H9 (cell line): ENCODE measurements around the gene ZSCAN1. TPM values are rescaled to one million over a fixed set of nuclear protein-coding genes. Genes with fewer than 3 reads are reported as not detected.
A peak's percentile ranks its signal among the peaks of the same experiment; 100 is the strongest.

Experiments used
- DNase-seq: peaks from one replicate; pipeline ENCODE4 v3.0.0-alpha.2; 2017
- H2AFZ ChIP-seq: one replicate; pipeline ENCODE4 v1.6.1; 2013; ENCODE audit warnings: mild to moderate bottlenecking, low read length, control low read depth, moderate library complexity
- H2AK5ac ChIP-seq: 2 replicates; pipeline ENCODE4 v1.6.1; 2013; ENCODE audit warnings: low read length, control low read depth, mixed read lengths; ENCODE audit not compliant: insufficient read length
- H2BK120ac ChIP-seq: one replicate; pipeline ENCODE4 v1.6.1; 2013; ENCODE audit warnings: low read depth, mild to moderate bottlenecking, low read length, control low read depth, inconsistent platforms; ENCODE audit not compliant: poor library complexity, severe bottlenecking
- H2BK12ac ChIP-seq: 2 replicates; pipeline ENCODE4 v1.6.1; 2013; ENCODE audit warnings: low read length, control low read depth, mixed read lengths, low read depth; ENCODE audit not compliant: insufficient read length
- H2BK15ac ChIP-seq: 2 replicates; pipeline ENCODE4 v1.6.1; 2013; ENCODE audit warnings: low read depth, low read length, control low read depth
- H2BK20ac ChIP-seq: one replicate; pipeline ENCODE4 v1.6.1; 2013; ENCODE audit warnings: low read depth, mild to moderate bottlenecking, low read length, control low read depth, inconsistent platforms; ENCODE audit not compliant: poor library complexity, severe bottlenecking
- H2BK5ac ChIP-seq: 2 replicates; pipeline ENCODE4 v1.6.1; 2013; ENCODE audit warnings: low read length, control low read depth, mixed read lengths; ENCODE audit not compliant: insufficient read length
- H3K14ac ChIP-seq: 2 replicates; pipeline ENCODE4 v1.6.1; 2013; ENCODE audit warnings: low read length, control low read depth; ENCODE audit not compliant: insufficient read depth
- H3K18ac ChIP-seq: 2 replicates; pipeline ENCODE4 v1.6.1; 2013; ENCODE audit warnings: low read depth, mild to moderate bottlenecking, mixed read lengths, low read length, control low read depth; ENCODE audit not compliant: insufficient read length
- H3K23ac ChIP-seq: 2 replicates; pipeline ENCODE4 v1.6.1; 2013; ENCODE audit warnings: low read length, control low read depth, mixed read lengths, low read depth; ENCODE audit not compliant: insufficient read length
- H3K23me2 ChIP-seq: 2 replicates; pipeline ENCODE4 v1.6.1; 2013; ENCODE audit warnings: low read depth, mild to moderate bottlenecking, mixed read lengths, low read length, control low read depth; ENCODE audit not compliant: insufficient read length, poor library complexity, severe bottlenecking
- H3K27ac ChIP-seq: 2 replicates; pipeline ENCODE4 v1.5.1; 2013; ENCODE audit warnings: low read length, control low read depth, mixed read lengths, low read depth; ENCODE audit not compliant: insufficient read length
- H3K27me3 ChIP-seq: 2 replicates; pipeline ENCODE4 v1.6.1; 2013; ENCODE audit warnings: low read length, control low read depth, inconsistent platforms; ENCODE audit not compliant: insufficient read depth
- H3K4ac ChIP-seq: 2 replicates; pipeline ENCODE4 v1.6.1; 2013; ENCODE audit warnings: low read depth, mild to moderate bottlenecking, control low read depth, inconsistent platforms, low read length, moderate library complexity
- H3K4me1 ChIP-seq: 2 replicates; pipeline ENCODE4 v1.6.1; 2013; ENCODE audit warnings: low read length, control low read depth, inconsistent platforms; ENCODE audit not compliant: insufficient read depth
- H3K4me2 ChIP-seq: 2 replicates; pipeline ENCODE4 v1.6.1; 2013; ENCODE audit warnings: low read length, control low read depth, mixed read lengths; ENCODE audit not compliant: insufficient read length, insufficient read depth
- H3K56ac ChIP-seq: 2 replicates; pipeline ENCODE4 v1.6.1; 2013; ENCODE audit warnings: low read depth, mild to moderate bottlenecking, mixed read lengths, low read length, control low read depth; ENCODE audit not compliant: insufficient read length
- H3K79me1 ChIP-seq: 2 replicates; pipeline ENCODE4 v1.6.1; 2013; ENCODE audit warnings: low read depth, mild to moderate bottlenecking, moderate library complexity, low read length, control low read depth, inconsistent platforms; ENCODE audit not compliant: insufficient read depth, poor library complexity, severe bottlenecking
- H3K79me2 ChIP-seq: 2 replicates; pipeline ENCODE4 v1.6.1; 2013; ENCODE audit warnings: low read length, control low read depth, inconsistent platforms; ENCODE audit not compliant: insufficient read depth
- H3K9ac ChIP-seq: 2 replicates; pipeline ENCODE4 v1.6.1; 2013; ENCODE audit warnings: low read length, control low read depth, mixed read lengths; ENCODE audit not compliant: insufficient read length; ENCODE audit errors: extremely low read depth
- H3K9me3 ChIP-seq: one replicate; pipeline ENCODE4 v1.6.1; 2013; ENCODE audit warnings: low read depth, low read length, inconsistent platforms; ENCODE audit not compliant: control insufficient read depth
- H3T11ph ChIP-seq: one replicate; pipeline ENCODE4 v1.6.1; 2013; ENCODE audit warnings: mild to moderate bottlenecking, low read length, control low read depth, inconsistent platforms
- H4K20me1 ChIP-seq: one replicate; pipeline ENCODE4 v1.6.1; 2013; ENCODE audit not compliant: control insufficient read depth, insufficient read length, insufficient read depth
- H4K5ac ChIP-seq: 2 replicates; pipeline ENCODE4 v1.6.1; 2013; ENCODE audit warnings: low read depth, mild to moderate bottlenecking, mixed read lengths, low read length, control low read depth; ENCODE audit not compliant: insufficient read length
- H4K8ac ChIP-seq: replicated peaks from 2 replicates; pipeline ENCODE4 v1.6.1; 2013; ENCODE audit warnings: low read length, control low read depth, mixed read lengths, low read depth; ENCODE audit not compliant: insufficient read length
- H4K91ac ChIP-seq: 2 replicates; pipeline ENCODE4 v1.6.1; 2013; ENCODE audit warnings: low read depth, mild to moderate bottlenecking, moderate library complexity, mixed read lengths, low read length, control low read depth; ENCODE audit not compliant: insufficient read length
- H3K27ac Mint-ChIP-seq, 3 experiments: 2 replicates in 2 of 3; 3 replicates in 1 of 3; pipeline ENCODE4 v1.8.0; 2020 to 2021; ENCODE audit warnings: mixed read lengths in 3 of 3, mild to moderate bottlenecking in 1 of 3, moderate library complexity in 1 of 3
- H3K27me3 Mint-ChIP-seq: 2 replicates; pipeline ENCODE4 v1.8.0; 2021; ENCODE audit warnings: low read depth, mild to moderate bottlenecking, moderate library complexity, mixed read lengths
- H3K36me3 Mint-ChIP-seq, 3 experiments: 2 replicates in 2 of 3; 3 replicates in 1 of 3; pipeline ENCODE4 v1.8.0; 2020 to 2021; ENCODE audit warnings: low read depth in 3 of 3, mixed read lengths in 3 of 3; ENCODE audit not compliant: insufficient read depth in 1 of 3
- H3K4me1 Mint-ChIP-seq, 2 experiments: 2 replicates each; pipeline ENCODE4 v1.8.0; 2020; ENCODE audit warnings: mixed read lengths in 2 of 2
- H3K4me3 Mint-ChIP-seq, 2 experiments: 2 replicates in 1 of 2; 3 replicates in 1 of 2; pipeline ENCODE4 v1.8.0; 2020 to 2021; ENCODE audit warnings: mild to moderate bottlenecking in 2 of 2, mixed read lengths in 2 of 2, moderate library complexity in 1 of 2
- H3K9me3 Mint-ChIP-seq, 2 experiments: 2 replicates in 1 of 2; 3 replicates in 1 of 2; pipeline ENCODE4 v1.8.0; 2020; ENCODE audit warnings: mild to moderate bottlenecking in 2 of 2, mixed read lengths in 2 of 2, moderate library complexity in 1 of 2
- WGBS: extraction: QIAGEN DNeasy Blood & Tissue Kit; methylation state at CpG from one replicate; pipeline ENCODE4 v1.1.7; 2013; ENCODE audit warnings: missing lambda C conversion rate, low lambda C conversion rate, mixed read lengths; ENCODE audit not compliant: insufficient read length; ENCODE audit errors: extremely low coverage; 5-methylcytosine and 5-hydroxymethylcytosine counted together
- total RNA-seq: library from RNA; stranded (reverse); gene quantifications from 2 replicates; pipeline ENCODE4 v1.2.1, GENCODE V29; 2021
- TF ChIP-seq, protein P1 (sequence below): fragments of 200-600 bp; sonication (generic); conservative IDR thresholded peaks from 3 replicates; pipeline ENCODE4 v1.8.0; 2021; ENCODE audit warnings: antibody characterized with exemption, mild to moderate bottlenecking

The ZSCAN1 gene
- total RNA-seq, 1 experiment from 2014 or later: 1.2 TPM

DNA sequence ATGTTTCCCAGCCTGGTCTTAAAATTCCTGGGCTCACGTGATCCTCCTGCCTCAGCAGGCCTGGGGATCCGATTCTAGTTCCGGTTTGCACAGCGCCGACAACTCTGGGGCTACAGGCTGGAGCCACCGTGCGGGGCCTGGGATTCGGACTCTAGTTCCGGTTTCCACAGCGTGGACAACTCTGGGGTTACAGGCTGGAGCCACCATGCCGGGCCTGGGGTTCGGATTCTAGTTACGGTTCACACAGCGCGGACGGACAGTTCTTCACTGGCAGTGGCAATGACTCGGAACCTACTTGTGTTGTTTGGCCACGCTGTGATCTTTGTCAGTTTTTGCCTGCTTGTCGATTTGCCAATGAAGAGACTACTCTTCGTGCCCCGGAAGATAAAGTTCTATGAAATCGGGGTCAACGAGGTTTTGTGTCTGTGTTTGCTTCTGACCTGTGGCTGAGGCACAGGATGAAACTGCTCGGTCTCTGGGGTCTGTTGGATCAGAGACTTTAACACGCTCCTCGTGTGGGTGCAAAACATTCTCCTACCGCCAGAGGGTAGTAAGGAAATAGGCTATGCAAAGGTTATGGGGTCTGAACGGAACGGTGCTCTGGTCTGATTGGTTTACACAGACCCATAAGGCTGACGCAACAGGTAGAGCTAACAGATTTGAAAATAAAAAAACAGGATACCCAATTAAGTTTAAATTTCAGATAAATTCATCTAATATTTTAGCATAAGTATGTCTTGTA lies 12.1 kb upstream of the ZSCAN1 start:
- H2AK5ac ChIP-seq: no peak overlapping the region
- no CpG with 5 or more reads among the region's 30 CpGs for WGBS
- no peak overlapping the region for H4K8ac ChIP-seq
- H2BK15ac ChIP-seq: no peak overlapping the region
- no peak overlapping the region for H3K4ac ChIP-seq
- no peak overlapping the region for H3K14ac ChIP-seq
- H3K27me3 ChIP-seq: no peaks in the 10 kb centered on the region
- no peak overlapping the region for H3K4me2 ChIP-seq
- H2BK12ac ChIP-seq: no peak overlapping the region
- no peak overlapping the region for H3K56ac ChIP-seq
- peaks cover 70 to 75% of the 10 kb centered on the region in 2 experiments for H3K9me3 Mint-ChIP-seq
- no peaks in the 10 kb centered on the region for H3K23me2 ChIP-seq
- H2AFZ ChIP-seq: no peak overlapping the region
- no peaks in the 10 kb centered on the region for H3K9me3 ChIP-seq
- no peak overlapping the region for H4K5ac ChIP-seq
- no peak overlapping the region for H3K4me3 Mint-ChIP-seq
- H3K36me3 Mint-ChIP-seq: peaks cover 7 to 12% (median 11%) of the 10 kb centered on the region in 3 experiments
- H4K20me1 ChIP-seq: no peaks in the 10 kb centered on the region
- H2BK120ac ChIP-seq: no peak overlapping the region
- no peak overlapping the region for H3K23ac ChIP-seq
- H2BK20ac ChIP-seq: no peak overlapping the region
- DNase-seq: peak; percentile 84
- no peaks in the 10 kb centered on the region for H3K79me2 ChIP-seq
- H3K4me1 Mint-ChIP-seq: no peaks in the 10 kb centered on the region
- no peaks in the 10 kb centered on the region for H3K4me1 ChIP-seq
- no peak overlapping the region for H3K27ac ChIP-seq
- TF ChIP-seq, protein P1, sequence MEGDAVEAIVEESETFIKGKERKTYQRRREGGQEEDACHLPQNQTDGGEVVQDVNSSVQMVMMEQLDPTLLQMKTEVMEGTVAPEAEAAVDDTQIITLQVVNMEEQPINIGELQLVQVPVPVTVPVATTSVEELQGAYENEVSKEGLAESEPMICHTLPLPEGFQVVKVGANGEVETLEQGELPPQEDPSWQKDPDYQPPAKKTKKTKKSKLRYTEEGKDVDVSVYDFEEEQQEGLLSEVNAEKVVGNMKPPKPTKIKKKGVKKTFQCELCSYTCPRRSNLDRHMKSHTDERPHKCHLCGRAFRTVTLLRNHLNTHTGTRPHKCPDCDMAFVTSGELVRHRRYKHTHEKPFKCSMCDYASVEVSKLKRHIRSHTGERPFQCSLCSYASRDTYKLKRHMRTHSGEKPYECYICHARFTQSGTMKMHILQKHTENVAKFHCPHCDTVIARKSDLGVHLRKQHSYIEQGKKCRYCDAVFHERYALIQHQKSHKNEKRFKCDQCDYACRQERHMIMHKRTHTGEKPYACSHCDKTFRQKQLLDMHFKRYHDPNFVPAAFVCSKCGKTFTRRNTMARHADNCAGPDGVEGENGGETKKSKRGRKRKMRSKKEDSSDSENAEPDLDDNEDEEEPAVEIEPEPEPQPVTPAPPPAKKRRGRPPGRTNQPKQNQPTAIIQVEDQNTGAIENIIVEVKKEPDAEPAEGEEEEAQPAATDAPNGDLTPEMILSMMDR: peak; percentile 74
- peaks cover 13% of the 10 kb centered on the region for H3K27me3 Mint-ChIP-seq
- no peak overlapping the region for H3T11ph ChIP-seq
- H4K91ac ChIP-seq: no peak overlapping the region
- no peak overlapping the region for H3K27ac Mint-ChIP-seq
- H3K9ac ChIP-seq: no peak overlapping the region
- no peaks in the 10 kb centered on the region for H3K79me1 ChIP-seq
- H2BK5ac ChIP-seq: no peak overlapping the region
- no peak overlapping the region for H3K18ac ChIP-seq
